ENCODE measurements around the gene FCSK.

The FCSK gene

DNA sequence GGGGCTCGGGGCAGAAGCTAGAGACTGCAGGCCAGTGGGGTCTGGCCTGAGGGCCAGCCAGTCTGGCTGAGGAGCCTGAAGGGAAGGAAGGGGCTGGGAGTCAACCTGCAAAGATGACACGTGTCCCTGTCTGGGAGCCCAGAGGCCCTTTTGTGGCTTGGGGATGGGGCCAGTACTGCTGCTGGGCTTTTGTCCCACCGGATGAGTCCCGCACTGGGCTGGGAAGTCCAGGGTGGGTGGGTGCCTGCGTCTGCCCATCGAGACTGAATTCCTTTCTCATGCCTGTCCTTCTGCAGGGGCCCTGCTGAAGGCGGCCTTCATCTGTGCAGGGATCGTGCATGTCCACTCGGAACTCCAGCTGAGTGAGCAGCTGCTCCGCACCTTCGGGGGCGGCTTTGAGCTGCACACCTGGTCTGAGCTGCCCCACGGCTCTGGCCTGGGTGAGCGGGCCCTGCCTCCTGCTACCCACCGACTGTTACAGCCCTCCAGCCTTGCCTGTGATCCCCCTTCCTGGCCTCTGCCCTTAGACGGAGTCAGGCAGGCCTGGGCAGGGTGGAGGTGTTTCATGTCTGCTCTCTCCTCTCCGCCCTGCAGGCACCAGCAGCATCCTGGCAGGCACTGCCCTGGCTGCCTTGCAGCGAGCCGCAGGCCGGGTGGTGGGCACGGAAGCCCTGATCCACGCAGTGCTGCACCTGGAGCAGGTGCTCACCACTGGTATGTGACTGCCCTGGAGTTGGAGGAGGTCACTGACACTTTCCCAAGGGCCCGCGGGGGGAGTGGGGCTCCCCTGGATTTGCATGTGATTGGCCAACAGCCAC is 20.9 kb downstream of the FCSK start:
- peak overlapping the region; percentile 58 for H3K27ac ChIP-seq
- no peak for DNase-seq (ENCODE audit: low read depth, low spot score)

DNA sequence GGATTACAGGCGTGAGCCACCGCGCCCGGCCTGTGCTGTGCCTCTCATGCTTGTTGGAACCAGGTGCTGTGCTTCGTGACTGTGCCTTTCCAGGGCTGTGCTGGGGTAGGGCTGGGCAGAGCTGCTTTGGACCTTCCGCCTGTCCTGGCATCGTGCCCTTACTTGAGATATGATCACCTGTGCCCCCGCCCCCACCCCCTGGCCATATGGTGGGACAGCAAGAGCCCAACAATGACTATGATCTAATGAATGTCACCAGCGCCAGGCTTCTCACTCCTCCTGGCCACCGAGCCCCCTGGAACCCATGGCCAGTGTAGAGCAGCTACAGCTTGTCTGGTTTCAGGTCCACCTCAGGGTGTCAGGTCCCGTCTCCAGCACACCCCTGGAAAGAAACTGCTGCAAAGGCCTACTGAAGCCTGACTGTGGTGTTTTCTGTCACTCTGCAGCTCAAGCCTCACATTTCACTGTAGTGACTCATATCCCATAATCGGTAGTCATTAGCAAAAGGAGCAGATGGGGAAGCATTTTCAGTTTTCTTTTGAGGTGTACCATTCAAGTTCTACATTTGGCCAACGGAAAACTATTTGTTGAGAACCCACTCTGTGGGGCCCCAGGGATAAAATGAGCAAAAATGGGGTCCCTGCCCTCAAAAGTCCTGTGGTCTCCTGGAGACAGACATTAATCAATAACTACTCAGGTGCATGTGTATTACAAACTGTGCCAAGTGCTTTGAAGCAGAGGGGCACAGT is 22.1 kb downstream of the FCSK start:
- peak overlapping the region; percentile 58 for H3K27ac ChIP-seq
- DNase-seq (ENCODE audit: low read depth, low spot score), result no peak

DNA sequence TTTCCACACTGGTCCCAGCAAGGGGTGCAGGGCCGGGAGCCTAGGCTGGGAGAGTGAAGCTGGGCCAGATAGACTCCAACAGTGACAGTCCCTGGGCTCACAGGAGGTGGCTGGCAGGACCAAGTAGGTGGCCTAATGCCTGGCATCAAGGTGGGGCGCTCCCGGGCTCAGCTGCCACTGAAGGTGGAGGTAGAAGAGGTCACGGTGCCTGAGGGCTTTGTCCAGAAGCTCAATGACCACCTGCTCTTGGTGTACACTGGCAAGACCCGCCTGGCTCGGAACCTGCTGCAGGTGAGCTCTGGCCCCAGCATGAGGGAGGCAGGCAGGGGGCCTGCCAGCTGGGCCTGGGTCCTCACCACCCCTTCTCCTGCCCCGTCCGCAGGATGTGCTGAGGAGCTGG is 23.8 kb downstream of the FCSK start:
- DNase-seq (ENCODE audit: low read depth, low spot score), result no peak
- H3K27ac ChIP-seq, result no peak overlapping the region

DNA sequence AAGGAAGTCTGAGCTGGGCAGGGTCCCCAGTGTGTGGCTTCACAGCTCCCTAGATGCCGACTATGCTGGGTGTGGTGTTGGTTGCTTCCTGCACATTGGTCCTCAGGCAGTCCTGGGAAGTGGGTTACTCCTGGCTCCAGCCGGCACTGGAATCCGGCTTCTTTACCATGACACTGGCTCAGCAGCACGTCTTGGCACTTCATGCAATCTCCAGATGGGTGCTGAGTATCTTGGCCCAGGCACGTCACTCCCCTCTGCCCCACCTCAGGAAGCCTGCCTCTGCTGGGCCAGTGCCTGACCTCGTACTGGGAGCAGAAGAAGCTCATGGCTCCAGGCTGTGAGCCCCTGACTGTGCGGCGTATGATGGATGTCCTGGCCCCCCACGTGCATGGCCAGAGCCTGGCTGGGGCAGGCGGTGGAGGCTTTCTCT is 24.5 kb downstream of the FCSK start:
- DNase-seq (ENCODE audit: low read depth, low spot score), result no peak
- no peak overlapping the region for H3K27ac ChIP-seq

DNA sequence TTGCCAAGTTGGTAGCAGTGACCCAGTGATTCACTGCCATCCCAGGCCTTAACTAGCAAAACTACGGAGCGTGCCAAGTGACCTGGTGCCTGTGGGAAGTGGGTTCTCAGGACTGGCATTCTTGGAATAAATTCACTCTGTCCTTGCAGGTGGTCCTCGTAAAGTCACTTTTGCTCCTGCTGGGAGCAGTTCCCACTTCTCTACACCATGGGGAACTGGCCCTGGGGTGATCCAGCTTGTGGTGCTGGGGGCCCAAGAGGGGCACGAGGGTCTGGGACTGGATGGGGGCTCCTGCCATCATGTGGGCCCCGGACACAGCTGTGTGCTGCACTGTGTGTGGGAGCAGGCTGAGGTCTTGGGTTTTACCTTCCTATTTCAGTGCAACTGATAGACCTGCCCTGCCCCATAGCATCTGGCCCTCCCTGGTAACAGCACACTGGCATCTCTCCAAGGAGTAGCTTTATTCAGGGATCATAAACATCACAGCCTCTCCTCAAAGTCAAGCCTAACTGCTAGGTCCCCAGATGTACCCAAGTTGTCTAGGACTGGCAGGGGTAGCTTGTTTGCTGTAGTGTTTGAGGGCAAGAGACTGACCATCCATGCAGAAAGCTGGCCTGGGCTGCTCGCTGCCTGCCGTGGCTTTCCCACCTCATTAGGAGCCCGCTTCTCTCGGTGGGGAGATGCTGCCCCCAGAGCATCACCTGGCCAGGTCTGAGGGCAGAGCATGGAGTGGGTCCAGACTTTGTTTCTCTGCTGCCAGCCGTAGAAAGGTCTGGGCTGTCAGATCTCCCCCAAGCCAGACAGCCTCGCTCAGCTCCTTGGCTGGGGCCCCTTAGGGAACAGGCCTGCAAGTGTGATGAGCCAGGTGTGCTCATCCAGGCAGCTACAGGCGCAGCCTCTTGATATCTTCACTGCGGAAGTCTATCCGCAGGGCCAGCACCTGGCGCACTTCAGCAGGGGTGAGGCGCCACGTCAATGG is 26.0 kb downstream of the FCSK start:
- no peak overlapping the region for H3K27ac ChIP-seq
- DNase-seq (ENCODE audit: low read depth, low spot score), result no peak

DNA sequence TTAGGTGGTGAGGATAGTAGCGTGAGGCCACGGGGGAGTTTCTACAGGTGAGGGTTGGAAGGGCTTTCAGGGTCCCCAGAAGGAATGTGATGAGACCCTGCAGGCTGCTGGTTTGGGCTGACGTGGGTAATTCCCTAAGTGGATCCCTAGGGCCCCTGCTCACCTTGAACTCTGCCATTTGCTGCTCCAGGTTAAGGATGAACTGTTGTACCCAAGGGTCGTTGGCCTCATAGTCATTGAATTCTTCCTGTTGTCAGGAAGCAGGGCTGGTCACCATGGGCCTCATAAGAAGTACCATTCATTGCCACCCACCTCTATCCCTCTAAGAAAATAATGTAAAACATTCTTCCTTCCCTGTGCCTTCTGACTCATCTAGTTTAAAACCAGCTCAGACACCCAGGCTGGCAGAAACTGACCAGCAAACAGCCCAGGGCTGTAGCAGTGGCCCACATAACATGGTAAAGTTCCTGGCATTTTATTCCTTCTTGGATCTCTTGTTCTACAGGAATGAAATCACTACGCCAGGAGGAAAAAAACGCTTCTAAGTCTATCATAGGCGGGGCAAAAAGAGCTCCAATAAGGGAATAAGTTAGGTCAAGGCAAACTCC is 27.6 kb downstream of the FCSK start:
- H3K27ac ChIP-seq, result peak overlapping the region; percentile 18
- DNase-seq (ENCODE audit: low read depth, low spot score), result no peak

DNA sequence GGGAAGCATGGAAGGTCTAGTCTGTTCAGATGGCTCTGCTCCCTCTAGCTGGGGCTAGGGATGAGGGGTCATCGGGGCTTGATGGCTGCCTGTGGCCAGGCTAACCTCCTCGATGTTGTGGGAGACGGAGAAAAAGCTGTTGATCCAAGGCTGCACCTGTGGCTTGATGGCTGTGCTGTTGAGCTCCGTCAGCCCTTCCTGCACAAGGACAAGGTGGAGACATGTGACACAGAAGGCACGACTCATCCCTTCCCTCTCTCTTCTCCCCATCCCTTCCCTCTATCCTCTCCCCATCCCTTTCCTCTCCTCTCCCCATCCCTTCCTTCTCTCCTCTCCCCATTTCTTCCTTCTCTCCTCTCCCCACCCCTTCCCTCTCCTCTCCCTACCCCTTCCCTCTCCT is 28.2 kb downstream of the FCSK start:
- H3K27ac ChIP-seq, result peak overlapping the region; percentile 18
- no peak for DNase-seq (ENCODE audit: low read depth, low spot score)

DNA sequence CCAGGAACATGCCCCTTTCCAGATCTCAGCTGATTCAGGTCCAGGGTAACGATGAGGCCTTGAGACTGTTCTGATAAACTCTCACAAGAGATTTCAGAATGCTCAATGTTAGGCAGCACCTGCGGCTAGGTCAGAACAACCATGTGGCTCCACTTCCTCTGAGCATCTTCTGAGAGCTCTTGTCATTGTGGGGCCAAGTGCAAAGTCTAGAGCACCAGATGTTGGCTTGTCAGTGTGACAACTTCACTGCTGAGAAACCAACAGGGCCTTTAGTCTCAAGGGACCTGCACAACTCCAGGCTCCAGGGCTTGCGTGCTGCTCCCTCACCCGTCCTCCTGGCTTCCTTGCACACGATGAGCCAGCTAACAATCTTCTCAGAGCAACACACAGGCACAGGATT is 29.0 kb downstream of the FCSK start:
- DNase-seq (ENCODE audit: low read depth, low spot score), result no peak
- no peak overlapping the region for H3K27ac ChIP-seq

DNA sequence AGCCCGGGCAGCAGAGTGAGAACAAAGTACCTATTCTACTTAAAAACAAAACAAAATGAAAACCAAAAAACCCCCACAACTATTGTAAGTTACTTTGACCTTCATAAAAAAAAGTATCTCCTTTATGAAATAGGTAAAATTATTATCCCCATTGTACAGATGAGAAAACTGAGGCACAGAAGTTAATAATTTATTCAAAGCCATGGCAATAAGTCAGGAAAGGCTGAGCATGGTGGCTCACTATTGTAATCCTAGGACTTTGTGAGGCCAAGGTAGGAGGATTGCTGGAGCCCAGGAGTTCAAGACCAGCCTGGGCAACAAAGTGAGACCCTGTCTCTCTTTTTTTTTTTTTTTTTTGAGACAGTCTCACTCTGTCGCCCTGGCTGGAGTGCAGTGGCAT is 30.5 kb downstream of the FCSK start:
- no peak for DNase-seq (ENCODE audit: low read depth, low spot score)
- no peak overlapping the region for H3K27ac ChIP-seq

DNA sequence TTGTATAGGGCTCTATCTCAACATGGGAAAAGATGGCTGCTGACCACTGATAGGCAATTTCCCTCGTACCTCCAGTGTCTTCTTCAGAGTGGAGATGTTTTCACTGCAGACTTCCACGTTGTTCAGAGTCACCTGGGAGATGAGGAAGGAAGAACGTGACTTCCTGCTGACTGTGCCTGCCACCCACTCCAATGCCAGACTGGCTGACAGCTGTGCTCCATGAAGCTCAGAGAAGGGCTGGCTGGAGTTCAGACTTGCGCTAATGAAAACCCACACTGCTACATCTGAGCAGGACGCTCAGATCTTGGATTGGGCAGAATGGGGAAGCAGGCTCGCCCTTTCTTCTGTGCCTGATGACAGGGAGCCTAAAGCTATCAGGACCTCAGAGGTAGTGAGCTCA is 35.9 kb downstream of the FCSK start:
- DNase-seq (ENCODE audit: low read depth, low spot score), result no peak
- no peak overlapping the region for H3K27ac ChIP-seq

DNA sequence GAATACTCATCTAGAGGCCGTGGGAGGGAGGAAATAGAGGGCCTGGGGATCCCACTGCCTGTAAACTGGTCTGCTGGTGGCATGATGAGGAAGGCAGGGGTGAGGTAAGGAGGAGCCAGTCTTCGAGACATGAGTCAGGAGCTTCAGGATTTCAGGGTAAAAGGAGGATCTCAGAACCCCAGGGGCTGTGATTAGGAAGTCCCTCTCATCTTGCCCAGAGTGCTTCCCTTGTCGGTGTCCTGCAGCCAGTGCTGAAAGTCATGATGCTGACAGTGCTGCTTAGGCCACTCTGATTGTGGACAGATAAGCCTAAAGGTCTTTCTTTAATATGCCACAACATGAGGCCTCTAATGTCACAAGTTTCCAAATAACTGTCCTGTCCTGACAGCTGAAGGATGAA is 39.4 kb downstream of the FCSK start:
- DNase-seq (ENCODE audit: low read depth, low spot score), result no peak
- no peak overlapping the region for H3K27ac ChIP-seq

DNA sequence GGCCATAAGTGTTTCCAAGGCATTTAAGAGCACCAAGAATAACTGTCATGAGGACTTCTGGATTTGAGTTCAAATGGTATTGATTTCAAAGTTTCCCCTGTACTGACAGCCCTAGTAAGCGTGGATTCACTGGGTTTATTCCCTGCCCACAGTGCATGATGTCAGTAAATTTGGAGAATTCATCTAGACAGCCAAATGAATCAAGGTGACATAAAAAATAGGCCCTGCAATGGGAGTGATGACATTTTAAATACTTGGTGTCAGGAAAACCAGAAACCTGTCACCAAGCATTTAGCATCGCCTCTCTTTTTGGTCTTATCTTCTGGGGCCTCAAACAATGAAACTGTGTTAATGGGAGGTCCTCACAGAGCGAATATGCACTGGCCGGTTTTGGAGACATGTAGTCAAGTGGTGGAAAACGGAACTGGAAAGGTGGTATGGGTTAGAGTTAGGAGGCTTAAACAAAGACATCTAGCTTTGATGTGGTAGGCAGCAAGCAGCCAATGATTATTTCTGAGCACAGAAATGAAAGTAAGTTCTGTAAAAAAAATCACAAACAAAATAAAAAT is 39.9 kb downstream of the FCSK start:
- no peak for DNase-seq (ENCODE audit: low read depth, low spot score)
- H3K27ac ChIP-seq, result no peak overlapping the region

DNA sequence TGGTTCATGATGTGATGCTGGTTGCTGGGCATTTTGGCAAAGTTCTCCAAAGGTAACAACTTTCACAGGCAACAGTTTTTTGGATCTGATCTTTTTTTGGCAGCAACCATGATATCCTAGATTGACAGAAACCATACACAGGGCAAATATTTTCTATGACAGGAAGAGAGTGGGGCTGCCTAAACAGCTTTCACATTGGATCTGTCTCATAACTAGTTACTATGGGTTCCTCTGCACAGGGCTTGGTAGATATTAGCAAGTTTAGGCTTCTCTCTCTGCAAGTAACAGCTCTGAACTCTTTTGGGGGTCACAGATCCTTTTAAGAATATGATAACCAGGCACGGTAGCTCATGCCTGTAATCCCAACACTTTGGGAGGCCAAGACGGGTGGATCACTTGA is 40.4 kb downstream of the FCSK start:
- no peak for DNase-seq (ENCODE audit: low read depth, low spot score)
- H3K27ac ChIP-seq, result no peak overlapping the region

DNA sequence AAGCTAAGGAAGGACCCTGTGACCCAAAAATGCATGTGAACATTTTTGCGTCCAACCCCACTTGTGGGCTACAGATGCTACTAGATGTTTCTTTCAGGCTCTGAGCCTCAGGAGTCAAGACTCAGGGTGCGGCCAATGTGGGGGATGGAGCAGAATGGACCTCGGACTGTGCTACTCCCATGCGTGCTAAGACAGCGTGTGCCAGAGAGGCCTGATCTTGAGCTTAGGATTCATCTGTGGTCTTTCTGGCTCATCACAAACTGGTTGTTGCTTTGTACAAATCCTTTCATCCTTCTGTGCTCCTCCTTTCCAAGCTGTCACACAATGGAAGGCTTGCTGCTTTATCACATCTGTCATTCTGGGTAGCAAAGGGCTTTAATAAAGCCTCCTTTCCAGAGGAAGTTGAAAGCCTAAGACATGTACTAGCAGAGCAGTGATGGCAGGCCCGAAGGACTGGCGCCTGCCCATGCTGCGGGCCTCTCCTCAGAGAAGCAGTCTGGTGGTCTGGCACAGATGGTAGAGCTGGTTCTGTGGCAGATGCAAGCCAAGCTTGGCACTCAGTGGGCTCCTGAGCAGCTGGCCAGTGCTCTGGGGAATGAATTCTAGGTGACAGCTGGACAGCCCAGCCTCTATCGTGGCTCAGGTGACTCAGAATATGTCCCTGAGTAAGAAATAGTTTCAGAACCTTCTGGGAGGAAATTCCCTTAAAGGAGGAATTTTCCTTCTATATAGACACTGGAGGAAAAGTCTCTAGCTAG is 41.2 kb downstream of the FCSK start:
- no peak overlapping the region for H3K27ac ChIP-seq
- DNase-seq (ENCODE audit: low read depth, low spot score), result no peak

DNA sequence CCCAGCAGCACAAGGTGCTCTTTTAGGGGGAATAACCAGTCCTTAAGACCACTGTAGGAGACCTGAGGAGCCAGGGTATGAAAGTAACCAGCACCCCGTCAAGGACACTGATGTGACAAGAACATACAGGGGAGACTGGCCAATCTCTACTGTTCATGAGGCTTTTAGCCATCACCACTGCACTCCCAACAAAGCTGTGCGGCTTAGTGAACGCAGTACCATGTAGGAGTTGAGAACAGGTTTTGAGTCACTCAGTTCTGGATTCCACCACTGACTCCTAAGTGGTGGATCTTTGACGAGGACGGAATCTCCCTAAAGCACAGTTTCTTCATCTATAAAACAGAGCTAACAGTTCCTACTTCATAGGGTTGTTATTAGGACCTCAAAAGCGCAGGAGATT is 42.1 kb downstream of the FCSK start:
- H3K27ac ChIP-seq, result no peak overlapping the region
- DNase-seq (ENCODE audit: low read depth, low spot score), result no peak

DNA sequence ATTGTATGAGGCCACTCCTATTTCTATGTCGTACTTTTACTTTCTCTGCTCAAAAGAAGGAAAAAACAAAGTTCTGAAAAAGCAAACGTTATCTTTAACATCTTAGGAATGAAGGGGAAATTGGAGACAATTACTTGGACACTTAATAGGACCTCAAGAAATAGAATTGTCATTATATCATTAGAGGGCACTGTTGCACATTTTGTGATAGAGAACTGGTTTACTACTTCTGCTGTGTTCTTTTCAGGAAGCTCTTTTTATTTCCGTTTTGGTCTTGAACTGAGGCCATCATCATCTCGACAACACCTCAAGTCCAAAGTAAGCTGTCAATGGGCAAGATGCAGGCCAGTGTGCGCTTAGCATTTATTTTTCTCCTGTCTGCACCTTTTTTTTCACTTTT is 54.4 kb downstream of the FCSK start:
- no peak for DNase-seq (ENCODE audit: low read depth, low spot score)

DNA sequence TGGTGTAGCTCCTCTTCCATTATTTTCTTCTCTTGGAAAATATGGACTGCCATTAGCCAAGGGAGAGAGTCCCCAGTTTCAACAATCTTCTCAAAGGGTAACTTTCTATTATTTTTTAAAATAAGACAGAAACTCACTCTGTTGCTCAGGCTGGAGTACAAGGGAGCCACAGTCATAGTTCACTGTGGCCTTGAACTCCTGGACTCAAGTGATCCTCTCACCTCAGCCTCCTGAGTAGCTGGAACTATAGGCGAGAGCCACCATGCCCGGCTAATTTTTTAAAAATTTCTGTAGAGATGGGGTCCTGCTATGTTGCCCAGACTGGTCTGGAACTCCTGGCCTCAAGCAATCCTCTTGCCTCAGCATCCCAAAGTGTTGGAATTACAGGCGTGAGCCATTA is 55.8 kb downstream of the FCSK start:
- DNase-seq (ENCODE audit: low read depth, low spot score), result no peak

More for the DNA sequence above, 54.4 kb downstream of the FCSK start:
- H3K27ac ChIP-seq, result peak overlapping the region; percentile 20

DNA sequence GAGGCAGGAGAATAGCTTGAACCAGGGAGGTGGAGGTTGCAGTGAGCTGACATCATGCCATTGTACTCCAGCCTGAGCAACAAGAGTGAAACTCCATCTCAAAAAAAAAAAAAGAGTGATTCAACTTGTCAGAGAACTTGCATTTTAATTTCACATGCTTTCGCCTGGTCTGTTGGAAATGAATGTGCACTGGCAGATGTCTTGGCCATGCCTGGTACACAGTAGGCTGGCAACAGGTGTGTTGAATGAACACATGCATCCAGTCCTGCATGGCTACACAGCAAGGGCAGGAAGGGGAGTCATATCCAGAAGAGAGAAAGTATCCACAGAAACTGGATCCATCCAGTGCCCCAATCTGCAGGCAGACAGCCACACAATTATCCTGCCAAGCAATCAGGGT is 57.4 kb downstream of the FCSK start:
- H3K27ac ChIP-seq, result peak overlapping the region; percentile 71

More for the DNA sequence above, 55.8 kb downstream of the FCSK start:
- no peak overlapping the region for H3K27ac ChIP-seq

DNA sequence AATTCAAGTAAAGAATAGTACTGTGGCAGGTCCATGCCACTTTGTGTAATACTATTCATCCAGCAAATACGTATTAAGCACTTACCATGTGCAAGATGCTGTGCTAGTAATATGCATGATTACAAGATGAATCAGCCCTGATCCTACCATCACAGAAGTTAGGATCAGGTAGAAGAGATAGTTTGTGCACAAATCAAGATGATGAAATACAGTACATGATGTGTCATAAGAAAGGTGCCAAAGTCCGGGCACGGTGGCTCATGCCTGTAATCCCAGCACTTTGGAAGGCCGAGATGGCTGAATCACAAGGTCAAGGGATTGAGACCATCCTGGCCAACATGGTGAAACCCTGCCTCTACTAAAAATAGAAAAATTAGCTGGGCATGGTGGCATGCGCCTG is 58.1 kb downstream of the FCSK start:
- peak overlapping the region; percentile 71 for H3K27ac ChIP-seq
- peak; percentile 64 for DNase-seq (ENCODE audit: low read depth, low spot score)

More for the DNA sequence above, 57.4 kb downstream of the FCSK start:
- DNase-seq (ENCODE audit: low read depth, low spot score), result no peak

All from epithelial cell of prostate (primary cell).